HCT116 (cell line): Measurements from ENCODE around the gene ZBTB34. TPM values are rescaled to one million over a fixed set of nuclear protein-coding genes. Genes with fewer than 3 reads are reported as not detected.

Experiments
- ATAC-seq: fragments of 200-7000 bp; cut with Tn5 transposase; 2 replicates; pipeline ENCODE4 v1.9.1; 2020; ENCODE audit warnings: mild to moderate bottlenecking, moderate library complexity
- BruUV-seq: library from RNA; stranded (reverse); fragments of 400-500 nt; replicated peaks from 2 replicates; lab custom pipeline; 2021; lab: Mats Ljungman, UMichigan
- CTCF ChIA-PET: fragments of 300-600 bp; sonication (Branson Sonifier 250); formaldehyde crosslinking; loops from one replicate; lab custom pipeline; 2021; ENCODE audit warnings: antibody characterized with exemption; lab: Charles Lee
- POLR2A ChIA-PET: fragments of 300-600, 350-600 bp; sonication (Branson Sonifier 250); formaldehyde crosslinking; loops from one replicate; lab custom pipeline; 2021; ENCODE audit warnings: antibody characterized with exemption; lab: Charles Lee
- RAD21 ChIA-PET, 2 experiments: fragments of 300-600 bp; sonication (Branson Sonifier 250); formaldehyde crosslinking; loops; one replicate each; lab custom pipeline; 2023; ENCODE audit warnings: low total read pairs in 2 of 2; ENCODE audit not compliant: uncharacterized antibody in 2 of 2, unreplicated experiment in 2 of 2, low non-redundant PET in 1 of 2; lab: Charles Lee
- DNase-seq: peaks from one replicate; pipeline ENCODE4 v3.0.0-alpha.2; 2010; ENCODE audit warnings: low read depth, low spot score
- H2AFZ ChIP-seq: fragments of 200-600 bp; shearing (Covaris generic), sonication (generic); 2 replicates; pipeline ENCODE4 v1.6.1; 2017; ENCODE audit warnings: low read depth, mixed run types, mixed read lengths, antibody characterized with exemption, low read length; ENCODE audit not compliant: poor library complexity, severe bottlenecking
- H3K27ac ChIP-seq: 2 replicates; pipeline ENCODE4 v1.5.1; 2012; ENCODE audit warnings: low read depth, low read length
- H3K27me3 ChIP-seq: fragments of 200-600 bp; sonication (generic); 2 replicates; pipeline ENCODE4 v1.6.1; 2016; ENCODE audit warnings: mixed run types, low read length, mixed read lengths; ENCODE audit not compliant: insufficient read depth
- H3K36me3 ChIP-seq, 2 experiments: fragments of 200-500 bp in 1 of 2; fragments of 200-600 bp in 1 of 2; sonication (Bioruptor generic) in 1 of 2; sonication (generic) in 1 of 2; 2 replicates each; pipeline versions ENCODE4 v1.5.1 to v1.6.1; 2014 to 2016; ENCODE audit warnings: low read length in 2 of 2, inconsistent platforms in 1 of 2, mixed read lengths in 1 of 2, mixed run types in 1 of 2; ENCODE audit not compliant: insufficient read depth in 2 of 2, control insufficient read depth in 1 of 2
- H3K4me1 ChIP-seq, 2 experiments: fragments of 200-600 bp in 1 of 2; sonication (generic) in 1 of 2; 2 replicates each; pipeline versions ENCODE4 v1.5.1 to v1.6.1; 2012 to 2017; ENCODE audit warnings: low read length in 2 of 2, inconsistent platforms in 1 of 2, mild to moderate bottlenecking in 1 of 2, mixed read lengths in 1 of 2, mixed run types in 1 of 2, moderate library complexity in 1 of 2; ENCODE audit not compliant: insufficient read depth in 2 of 2, control insufficient read depth in 1 of 2
- H3K4me2 ChIP-seq: fragments of 200-600 bp; sonication (generic); 2 replicates; pipeline ENCODE4 v1.6.1; 2017; ENCODE audit warnings: mixed run types, low read length, mixed read lengths
- H3K4me3 ChIP-seq, 2 experiments: fragments of 200-600 bp in 1 of 2; sonication (generic) in 1 of 2; replicated peaks in 1 of 2; 2 replicates each; pipeline ENCODE4 v1.5.1; 2011 to 2016; ENCODE audit warnings: low read length in 2 of 2, control low read depth in 1 of 2, low read depth in 1 of 2, mild to moderate bottlenecking in 1 of 2, mixed read lengths in 1 of 2, mixed run types in 1 of 2
- H3K79me2 ChIP-seq: fragments of 200-600 bp; sonication (generic); 2 replicates; pipeline ENCODE4 v1.6.1; 2017; ENCODE audit warnings: mild to moderate bottlenecking, mixed run types, low read length, moderate library complexity, mixed read lengths; ENCODE audit not compliant: insufficient read depth
- H3K9ac ChIP-seq: fragments of 200-600 bp; sonication (generic); 2 replicates; pipeline ENCODE4 v1.6.1; 2016; ENCODE audit warnings: low read length, mixed read lengths
- H3K9me2 ChIP-seq: fragments of 200-600 bp; sonication (generic), shearing (Covaris generic); 2 replicates; pipeline ENCODE4 v1.6.1; 2017; ENCODE audit warnings: mixed run types, mild to moderate bottlenecking, moderate library complexity; ENCODE audit not compliant: insufficient read depth
- H3K9me3 ChIP-seq, 2 experiments: fragments of 200-500 bp in 1 of 2; fragments of 200-600 bp in 1 of 2; sonication (Bioruptor generic) in 1 of 2; sonication (generic) in 1 of 2; 2 replicates each; pipeline ENCODE4 v1.6.1; 2014 to 2017; ENCODE audit warnings: low read length in 2 of 2, mixed read lengths in 2 of 2, inconsistent platforms in 1 of 2, low read depth in 1 of 2, mild to moderate bottlenecking in 1 of 2, mixed run types in 1 of 2, moderate library complexity in 1 of 2; ENCODE audit not compliant: control insufficient read depth in 1 of 2, insufficient read depth in 1 of 2
- H4K20me1 ChIP-seq: fragments of 200-600 bp; sonication (generic), shearing (Covaris generic); 2 replicates; pipeline ENCODE4 v1.6.1; 2017; ENCODE audit warnings: mixed run types, mild to moderate bottlenecking, moderate library complexity; ENCODE audit not compliant: insufficient read depth
- ATF3 ChIP-seq: IDR thresholded peaks from 2 replicates; pipeline ENCODE4 v1.6.1; 2012
- CEBPB ChIP-seq: IDR thresholded peaks from 2 replicates; pipeline ENCODE4 v1.6.1; 2012; ENCODE audit warnings: low read depth
- EGR1 ChIP-seq: IDR thresholded peaks from 2 replicates; pipeline ENCODE4 v1.6.1; 2012; ENCODE audit warnings: low read depth
- EZH2 ChIP-seq: fragments of 200-600 bp; sonication (generic); IDR thresholded peaks from 2 replicates; pipeline ENCODE4 v1.6.1; 2017; ENCODE audit warnings: antibody characterized with exemption, mixed run types
- EZH2phosphoT487 ChIP-seq: fragments of 200-600 bp; IDR thresholded peaks from 2 replicates; pipeline ENCODE4 v1.6.1; 2018; ENCODE audit warnings: antibody characterized with exemption, borderline replicate concordance
- FOSL1 ChIP-seq: IDR thresholded peaks from 2 replicates; pipeline ENCODE4 v1.6.1; 2012; ENCODE audit warnings: low read depth
- JUND ChIP-seq: IDR thresholded peaks from 2 replicates; pipeline ENCODE4 v1.6.1; 2012
- MAX ChIP-seq: IDR thresholded peaks from 2 replicates; pipeline ENCODE4 v1.6.1; 2012
- POLR2AphosphoS5 ChIP-seq: IDR thresholded peaks from 2 replicates; pipeline ENCODE4 v1.6.1; 2011; ENCODE audit warnings: mild to moderate bottlenecking, low read depth, low read length, moderate library complexity
- REST ChIP-seq: IDR thresholded peaks from 2 replicates; pipeline ENCODE4 v1.6.1; 2012; ENCODE audit warnings: low read depth
- SIN3A ChIP-seq: IDR thresholded peaks from 2 replicates; pipeline ENCODE4 v1.6.1; 2012; ENCODE audit warnings: low read depth
- SP1 ChIP-seq: IDR thresholded peaks from 2 replicates; pipeline ENCODE4 v1.6.1; 2012; ENCODE audit warnings: low read depth
- SRF ChIP-seq: IDR thresholded peaks from 2 replicates; pipeline ENCODE4 v1.6.1; 2012; ENCODE audit warnings: low read depth
- YY1 ChIP-seq: IDR thresholded peaks from 2 replicates; pipeline ENCODE4 v1.6.1; 2011; ENCODE audit warnings: low read length, low read depth, moderate library complexity, mild to moderate bottlenecking; ENCODE audit not compliant: insufficient replicate concordance; ENCODE audit errors: extremely low read depth
- ZBTB33 ChIP-seq: IDR thresholded peaks from 2 replicates; pipeline ENCODE4 v1.6.1; 2011; ENCODE audit warnings: mild to moderate bottlenecking, low read length, moderate library complexity; ENCODE audit not compliant: insufficient replicate concordance; ENCODE audit errors: extremely low read depth
- ZFX ChIP-seq: fragments of 450-650 bp; IDR thresholded peaks from 2 replicates; pipeline ENCODE4 v1.6.1; 2017
- intact Hi-C: fragments of 100-400 bp; cut with micrococcal nuclease; formaldehyde crosslinking; loops from 2 replicates; pipeline ENCODE4 v1.10.0; 2022
- total RNA-seq: library from RNA; stranded (reverse); gene quantifications from one replicate; pipeline ENCODE4 v1.2.1, GENCODE V29; 2021; ENCODE audit not compliant: unreplicated experiment

ZBTB34 gene
- total RNA-seq, 1 experiment from 2014 or later: 5.6 TPM

- no peak for TF ChIP-seq EZH2
- TF ChIP-seq ZFX: no peak
- TF ChIP-seq EZH2phosphoT487: no peak
- TF ChIP-seq MAX: no peak
- no peak for TF ChIP-seq JUND
- no peak for TF ChIP-seq CEBPB
- TF ChIP-seq SRF: no peak
- no peak for TF ChIP-seq FOSL1
- TF ChIP-seq EGR1: no peak
Measured at GRCh38 chr9:126919193-126919592, 58.8 kb downstream of the ZBTB34 start (continued).

GRCh38 chr9:126925876-126926275 is 65.4 kb downstream of the ZBTB34 start:
- no peaks in the 10 kb centered on the region for H4K20me1 ChIP-seq
- no peak overlapping the region for H3K27ac ChIP-seq
- H3K36me3 ChIP-seq: no peaks in the 10 kb centered on the region
- H3K4me1 ChIP-seq: no peaks in the 10 kb centered on the region
- ATAC-seq (no peak), DNase-seq (no peak)
- BruUV-seq: no TSS peak
- H3K9ac ChIP-seq: no peak overlapping the region
- intact Hi-C loops: no loop called here
- ChIA-PET POLR2A (no interaction called here), RAD21 (no interaction called here), CTCF (interaction anchor here (1.5 kb wide), 1 partner anchor 15 kb away, joined by 5 read pairs; no protein-coding TSS in a partner anchor)
- H3K9me2 ChIP-seq: no peaks in the 10 kb centered on the region
- H3K79me2 ChIP-seq: no peaks in the 10 kb centered on the region
- peaks cover 4% of the 10 kb centered on the region; the same call in 1 of the 2 replicates for H3K27me3 ChIP-seq
- no peak overlapping the region for H3K4me2 ChIP-seq
- H3K4me3 ChIP-seq: no peak overlapping the region
- TF ChIP-seq YY1 (no peak), EZH2phosphoT487 (no peak), SP1 (no peak), POLR2AphosphoS5 (no peak), ZBTB33 (no peak), FOSL1 (no peak), SIN3A (no peak), JUND (no peak), REST (no peak), ATF3 (no peak), MAX (no peak)
- H2AFZ ChIP-seq: no peak overlapping the region
- H3K9me3 ChIP-seq: no peaks in the 10 kb centered on the region
